Mesenchymal stem cell (in vitro differentiated cells and primary cell): Measurements from ENCODE around the gene ZFYVE19.

Source experiments
- DNase-seq: peaks from one replicate; pipeline ENCODE4 v3.0.0-alpha.2; 2013
- H2AFZ ChIP-seq: one replicate; pipeline ENCODE4 v1.6.1; 2013; ENCODE audit warnings: low read depth, mild to moderate bottlenecking, control low read depth, inconsistent platforms, low read length, moderate library complexity
- H2AK5ac ChIP-seq: 2 replicates; pipeline ENCODE4 v1.6.1; 2013; ENCODE audit warnings: low read length, moderate library complexity, mild to moderate bottlenecking, inconsistent platforms; ENCODE audit not compliant: severe bottlenecking
- H2BK120ac ChIP-seq: one replicate; pipeline ENCODE4 v1.6.1; 2013; ENCODE audit warnings: low read depth, mild to moderate bottlenecking, inconsistent platforms, low read length, moderate library complexity
- H2BK12ac ChIP-seq, 2 experiments: one replicate each; pipeline ENCODE4 v1.6.1; 2013; ENCODE audit warnings: inconsistent platforms in 2 of 2, low read length in 2 of 2, mild to moderate bottlenecking in 2 of 2, moderate library complexity in 2 of 2, control low read depth in 1 of 2
- H2BK15ac ChIP-seq: one replicate; pipeline ENCODE4 v1.6.1; 2013; ENCODE audit warnings: mild to moderate bottlenecking, low read depth, inconsistent platforms; ENCODE audit not compliant: poor library complexity, severe bottlenecking
- H2BK5ac ChIP-seq: 2 replicates; pipeline ENCODE4 v1.6.1; 2013; ENCODE audit warnings: low read depth, mild to moderate bottlenecking, low read length, control low read depth, inconsistent platforms; ENCODE audit not compliant: poor library complexity, severe bottlenecking
- H3K14ac ChIP-seq, 2 experiments: one replicate each; pipeline ENCODE4 v1.6.1; 2013; ENCODE audit warnings: inconsistent platforms in 2 of 2, low read length in 2 of 2, control low read depth in 1 of 2, mild to moderate bottlenecking in 1 of 2, moderate library complexity in 1 of 2
- H3K18ac ChIP-seq, 2 experiments: one replicate each; pipeline ENCODE4 v1.6.1; 2013; ENCODE audit warnings: inconsistent platforms in 2 of 2, low read length in 2 of 2, control low read depth in 1 of 2, low read depth in 1 of 2, mild to moderate bottlenecking in 1 of 2
- H3K23ac ChIP-seq, 2 experiments: one replicate each; pipeline ENCODE4 v1.6.1; 2013; ENCODE audit warnings: inconsistent platforms in 2 of 2, low read length in 2 of 2, mild to moderate bottlenecking in 2 of 2, moderate library complexity in 2 of 2, control low read depth in 1 of 2
- H3K27ac ChIP-seq: 2 replicates; pipeline ENCODE4 v1.5.1; 2013; ENCODE audit warnings: mild to moderate bottlenecking, moderate library complexity, low read length, control low read depth, inconsistent platforms; ENCODE audit not compliant: poor library complexity, severe bottlenecking
- H3K27me3 ChIP-seq, 2 experiments: 2 replicates each; pipeline versions ENCODE4 v1.6.1 to v1.7.0; 2013; ENCODE audit warnings: low read length in 2 of 2, mild to moderate bottlenecking in 2 of 2, moderate library complexity in 2 of 2, control low read depth in 1 of 2, inconsistent platforms in 1 of 2; ENCODE audit not compliant: control insufficient read depth in 1 of 2, insufficient read depth in 1 of 2
- H3K36me3 ChIP-seq, 2 experiments: 2 replicates each; pipeline versions ENCODE4 v1.6.1 to v1.7.0; 2013; ENCODE audit warnings: low read length in 2 of 2, control low read depth in 1 of 2, inconsistent platforms in 1 of 2, low read depth in 1 of 2, mild to moderate bottlenecking in 1 of 2; ENCODE audit not compliant: insufficient read depth in 2 of 2, control insufficient read depth in 1 of 2
- H3K4ac ChIP-seq, 2 experiments: one replicate each; pipeline ENCODE4 v1.6.1; 2013; ENCODE audit warnings: inconsistent platforms in 2 of 2, low read length in 2 of 2, mild to moderate bottlenecking in 2 of 2, moderate library complexity in 2 of 2, control low read depth in 1 of 2, low read depth in 1 of 2
- H3K4me1 ChIP-seq: 2 replicates; pipeline ENCODE4 v1.6.1; 2013; ENCODE audit warnings: low read depth, low read length, control low read depth; ENCODE audit not compliant: control insufficient read depth, insufficient read depth
- H3K4me2 ChIP-seq: 2 replicates; pipeline ENCODE4 v1.6.1; 2013; ENCODE audit warnings: low read length, mild to moderate bottlenecking, inconsistent platforms; ENCODE audit not compliant: poor library complexity, severe bottlenecking
- H3K4me3 ChIP-seq, 2 experiments: 2 replicates each; pipeline versions ENCODE4 v1.5.1 to v1.7.0; 2013; ENCODE audit warnings: low read length in 2 of 2, mild to moderate bottlenecking in 2 of 2, control low read depth in 1 of 2, low read depth in 1 of 2; ENCODE audit not compliant: insufficient read depth in 1 of 2
- H3K79me1 ChIP-seq: replicated peaks from 2 replicates; pipeline ENCODE4 v1.6.1; 2013; ENCODE audit warnings: mild to moderate bottlenecking, control low read depth, low read length, inconsistent platforms; ENCODE audit not compliant: poor library complexity, severe bottlenecking
- H3K9ac ChIP-seq: 2 replicates; pipeline ENCODE4 v1.7.0; 2013; ENCODE audit warnings: mild to moderate bottlenecking, low read length, moderate library complexity
- H3K9me3 ChIP-seq: 2 replicates; pipeline ENCODE4 v1.7.0; 2013; ENCODE audit warnings: mild to moderate bottlenecking, low read length; ENCODE audit not compliant: control insufficient read depth
- H4K8ac ChIP-seq: one replicate; pipeline ENCODE4 v1.6.1; 2013; ENCODE audit warnings: inconsistent platforms, mild to moderate bottlenecking, low read length, moderate library complexity
- H4K91ac ChIP-seq: one replicate; pipeline ENCODE4 v1.6.1; 2013; ENCODE audit warnings: mild to moderate bottlenecking, low read length, inconsistent platforms
- WGBS: methylation state at CpG from one replicate; pipeline ENCODE4 v1.1.7; 2013; ENCODE audit warnings: mixed read lengths; 5-methylcytosine and 5-hydroxymethylcytosine counted together

Gene ZFYVE19

DNA sequence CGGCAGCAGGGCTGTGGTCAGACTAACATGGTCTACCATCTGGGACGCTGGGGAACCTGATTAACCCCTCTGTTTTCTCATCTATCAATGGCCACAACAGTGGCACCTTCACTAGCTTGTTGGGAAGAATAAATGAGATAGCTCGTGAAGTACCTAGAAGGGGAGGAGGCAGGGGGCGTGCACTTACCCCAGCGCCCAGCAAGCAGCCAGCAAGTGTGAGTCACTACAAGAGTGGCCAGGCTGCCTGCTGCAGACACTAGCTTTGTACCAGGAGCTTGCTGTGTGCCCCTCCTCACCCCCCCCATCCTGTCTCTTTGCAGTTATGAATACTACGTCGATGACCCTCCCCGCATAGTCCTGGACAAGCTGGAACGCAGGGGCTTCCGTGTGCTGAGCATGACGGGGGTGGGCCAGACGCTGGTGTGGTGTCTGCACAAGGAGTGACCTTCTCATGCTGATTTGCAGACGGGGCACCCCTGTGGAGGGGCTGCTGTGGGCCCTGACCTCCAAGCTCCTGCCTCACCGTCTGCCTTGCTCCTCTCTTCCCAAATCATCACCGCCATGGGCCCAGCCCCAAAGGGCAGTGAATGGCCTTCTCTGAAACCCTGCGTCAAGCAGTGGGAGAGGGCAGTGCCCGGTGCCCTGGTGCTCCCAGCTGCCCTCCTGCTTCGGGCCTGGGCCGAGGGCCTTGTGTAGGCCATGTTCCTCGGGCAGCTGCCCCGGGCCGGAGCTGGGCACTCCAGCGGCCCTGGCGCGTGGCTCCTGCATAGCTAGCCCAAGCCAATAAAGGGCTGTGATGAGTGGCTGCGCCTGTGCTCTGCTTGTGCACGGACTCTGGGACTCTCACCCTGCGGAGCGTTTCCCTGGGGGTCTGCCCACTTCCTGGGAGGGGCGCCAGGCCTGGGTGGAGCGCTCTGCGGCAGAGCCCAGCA is 39.7 kb upstream of the ZFYVE19 start:
- H3K4me1 ChIP-seq, result peaks cover 82% of the 10 kb centered on the region
- H3K36me3 ChIP-seq, result peaks cover 14 to 30% of the 10 kb centered on the region in 2 experiments
- H3K9me3 ChIP-seq, result no peaks in the 10 kb centered on the region
- no peak overlapping the region for H3K27ac ChIP-seq
- H3K4ac ChIP-seq, result no peak overlapping the region
- no peak overlapping the region for H4K8ac ChIP-seq
- H2BK5ac ChIP-seq, result no peak overlapping the region
- H2BK120ac ChIP-seq, result no peak overlapping the region
- H2BK12ac ChIP-seq, result no peak overlapping the region
- H3K14ac ChIP-seq, result no peak overlapping the region
- H4K91ac ChIP-seq, result no peak overlapping the region
- peak; percentile 57 for DNase-seq
- peaks cover 3% of the 10 kb centered on the region for H3K79me1 ChIP-seq
- WGBS, result 82% methylated on average over 32 of the region's 32 CpGs
- H2AFZ ChIP-seq, result no peak overlapping the region
- no peaks in the 10 kb centered on the region for H3K27me3 ChIP-seq
- no peak overlapping the region for H3K23ac ChIP-seq
- no peak overlapping the region for H3K4me3 ChIP-seq
- no peak overlapping the region for H2AK5ac ChIP-seq
- no peak overlapping the region for H2BK15ac ChIP-seq
- H3K4me2 ChIP-seq, result peak overlapping the region; percentile 29
- H3K18ac ChIP-seq, result no peak overlapping the region
- H3K9ac ChIP-seq, result no peak overlapping the region

DNA sequence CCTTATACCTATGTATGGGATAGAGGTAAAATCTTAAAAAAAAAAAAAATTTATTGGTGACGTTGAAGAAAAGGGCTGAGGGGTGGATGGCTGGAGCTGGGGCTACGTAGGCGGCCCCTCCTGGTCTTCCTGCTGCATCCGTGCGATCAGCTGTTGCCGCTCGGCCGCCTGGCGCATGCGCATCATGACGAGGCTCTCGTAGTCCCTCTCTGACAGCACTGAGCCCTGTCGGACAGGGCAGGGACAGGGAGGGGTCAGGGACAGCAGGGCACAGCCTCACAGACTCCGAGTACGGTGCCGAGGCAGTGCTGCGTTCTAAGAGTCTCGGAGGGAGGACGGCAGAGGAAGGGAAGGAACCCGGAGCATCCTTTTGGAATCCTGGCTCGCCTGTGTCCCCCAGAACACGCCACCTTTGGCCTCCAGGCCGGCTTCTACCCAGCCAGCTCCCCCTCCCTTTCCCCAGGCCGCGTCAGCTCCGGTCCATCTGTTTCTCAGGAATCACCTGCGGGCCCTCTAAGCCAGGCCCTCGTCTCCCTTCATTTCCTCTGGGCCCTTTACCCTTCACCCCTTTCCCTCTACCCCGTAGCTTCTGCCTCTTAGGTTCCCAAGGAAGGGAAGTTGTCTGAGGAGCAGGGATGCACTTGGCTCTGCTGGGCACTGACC is 38.9 kb upstream of the ZFYVE19 start:
- Histone ChIP-seq H3K9me3 (no peaks in the 10 kb centered on the region), H3K4me3 (no peak overlapping the region), H2AFZ (no peak overlapping the region), H3K4me1 (peaks cover 82% of the 10 kb centered on the region), H2BK12ac (no peak overlapping the region), H3K18ac (no peak overlapping the region), H3K79me1 (peaks cover 3% of the 10 kb centered on the region), H2BK5ac (no peak overlapping the region), H2BK15ac (no peak overlapping the region), H3K4ac (no peak overlapping the region), H3K23ac (no peak overlapping the region), H2BK120ac (no peak overlapping the region), H3K4me2 (no peak overlapping the region), H3K27me3 (no peaks in the 10 kb centered on the region), H4K91ac (no peak overlapping the region), H3K14ac (no peak overlapping the region), H3K36me3 (peaks cover 19 to 35% of the 10 kb centered on the region in 2 experiments), H4K8ac (no peak overlapping the region), H3K27ac (no peak overlapping the region), H3K9ac (no peak overlapping the region), H2AK5ac (peak overlapping the region; percentile 37)
- no peak for DNase-seq
- 94% methylated on average over 29 of the region's 29 CpGs for WGBS

DNA sequence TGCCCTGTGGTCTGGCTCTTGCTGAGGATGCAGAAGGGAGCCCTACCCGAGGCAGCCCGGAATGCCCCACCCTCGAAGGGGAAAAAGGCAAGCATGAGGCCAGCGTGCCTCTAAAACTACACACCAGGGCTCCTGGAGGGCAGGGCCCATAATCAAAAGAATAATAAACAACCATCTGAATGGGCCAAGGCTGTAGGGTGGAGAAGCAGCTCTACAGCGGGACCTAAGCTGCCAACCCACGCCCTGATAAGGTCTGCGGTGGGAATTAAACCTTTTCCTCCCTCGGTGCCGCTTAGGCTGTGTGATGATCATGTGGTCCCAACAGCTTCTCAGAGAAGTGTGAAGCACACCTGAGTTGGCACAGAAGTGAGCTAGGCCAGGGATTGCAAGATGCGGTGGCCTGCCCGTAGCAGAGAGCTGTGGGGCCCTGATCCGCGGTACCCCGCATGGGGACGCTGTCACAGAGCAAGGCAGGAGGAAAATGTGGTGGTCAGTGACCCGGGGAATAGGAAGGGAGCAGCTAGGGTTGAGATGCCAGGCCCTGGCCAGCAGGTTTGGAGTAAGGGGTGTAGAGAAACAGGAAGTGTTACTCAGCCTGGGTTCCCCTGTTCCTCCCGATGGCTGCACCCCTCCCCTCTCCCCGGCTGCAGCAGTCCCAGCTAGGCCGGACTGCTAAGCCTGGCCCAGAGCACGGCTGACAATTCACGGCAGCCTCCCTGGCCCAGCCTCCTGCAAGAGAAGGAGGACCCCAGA is 38.2 kb upstream of the ZFYVE19 start:
- H2BK120ac ChIP-seq, result no peak overlapping the region
- no peak overlapping the region for H3K14ac ChIP-seq
- peaks cover 3% of the 10 kb centered on the region for H3K79me1 ChIP-seq
- no peak overlapping the region for H3K4ac ChIP-seq
- no peak overlapping the region for H2BK12ac ChIP-seq
- H4K8ac ChIP-seq, result no peak overlapping the region
- no peak overlapping the region for H2BK15ac ChIP-seq
- peak overlapping the region; percentile 78 for H3K27ac ChIP-seq
- H3K4me3 ChIP-seq, result no peak overlapping the region
- peak overlapping the region; percentile 67 for H2AK5ac ChIP-seq
- H3K27me3 ChIP-seq, result no peaks in the 10 kb centered on the region
- peak overlapping the region in 1 of 2 experiments; percentile 23 for H3K23ac ChIP-seq
- peaks cover 27 to 40% of the 10 kb centered on the region in 2 experiments for H3K36me3 ChIP-seq
- no peaks in the 10 kb centered on the region for H3K9me3 ChIP-seq
- WGBS, result 95% methylated on average over 17 of the region's 21 CpGs
- no peak overlapping the region for H4K91ac ChIP-seq
- no peak overlapping the region for H2AFZ ChIP-seq
- no peak overlapping the region for H3K4me2 ChIP-seq
- H3K9ac ChIP-seq, result no peak overlapping the region
- H3K4me1 ChIP-seq, result peaks cover 74% of the 10 kb centered on the region
- H2BK5ac ChIP-seq, result no peak overlapping the region
- H3K18ac ChIP-seq, result no peak overlapping the region
- no peak for DNase-seq
